Activated CD8-positive, alpha-beta memory T cell treated with anti-CD3 and anti-CD28 coated beads for 48 hours (primary cell): ENCODE results near the gene EHBP1L1.

Source experiments
- DNase-seq, 3 experiments: peaks; one replicate each; pipeline ENCODE4 v3.0.0-alpha.2; 2020; ENCODE audit warnings: low read depth in 2 of 3, low spot score in 2 of 3

The EHBP1L1 gene

GRCh38 chr11:65613091-65613928, 37.5 kb downstream of the EHBP1L1 start:
- no peak for DNase-seq

GRCh38 chr11:65615229-65615949, 39.5 kb downstream of the EHBP1L1 start, which contains the start of gene PCNX3:
TSS of gene PCNX3 (plus strand) at chr11:65615776. CDS start at chr11:65616312, 536 bp downstream.
- DNase-seq = peak; percentile 96 to 99 (median 99)

- no peak for DNase-seq
Measured at GRCh38 chr11:65615950-65616574, 40.2 kb downstream of the EHBP1L1 start.

GRCh38 chr11:65616575-65617001, 40.7 kb downstream of the EHBP1L1 start:
- no peak for DNase-seq

GRCh38 chr11:65617136-65617850, 41.4 kb downstream of the EHBP1L1 start:
- no peak for DNase-seq

GRCh38 chr11:65617990-65618751, 42.3 kb downstream of the EHBP1L1 start:
- DNase-seq = no peak

- no peak for DNase-seq
Measured at GRCh38 chr11:65618763-65619162, 42.9 kb downstream of the EHBP1L1 start.

- DNase-seq = no peak
Measured at GRCh38 chr11:65619281-65619928, 43.6 kb downstream of the EHBP1L1 start.

- DNase-seq = no peak
Measured at GRCh38 chr11:65620666-65621065, 44.8 kb downstream of the EHBP1L1 start.

- DNase-seq = no peak
Measured at GRCh38 chr11:65621460-65621859, 45.6 kb downstream of the EHBP1L1 start.

- no peak for DNase-seq
Measured at GRCh38 chr11:65622011-65622410, 46.2 kb downstream of the EHBP1L1 start.

- DNase-seq = no peak
Measured at GRCh38 chr11:65623177-65623576, 47.3 kb downstream of the EHBP1L1 start.

- no peak for DNase-seq
Measured at GRCh38 chr11:65623852-65624616, 48.2 kb downstream of the EHBP1L1 start.

GRCh38 chr11:65624931-65625627, 49.2 kb downstream of the EHBP1L1 start:
- DNase-seq = no peak

GRCh38 chr11:65625628-65626342, 49.9 kb downstream of the EHBP1L1 start:
- no peak for DNase-seq

- no peak for DNase-seq
Measured at GRCh38 chr11:65627202-65627601, 51.3 kb downstream of the EHBP1L1 start.

GRCh38 chr11:65629579-65629978, 53.7 kb downstream of the EHBP1L1 start:
- no peak for DNase-seq

GRCh38 chr11:65630215-65630614, 54.4 kb downstream of the EHBP1L1 start:
- no peak for DNase-seq
